Right lobe of liver (tissue), 6 donors: ENCODE data around the gene C9orf50. TPM values are rescaled to one million over a fixed set of nuclear protein-coding genes. Genes with fewer than 3 reads are reported as not detected.

Source experiments
- ATAC-seq, 4 donors: fragments of 200-7000 bp; cut with Tn5 transposase; one replicate each; pipeline ENCODE4 v1.9.1; 2020; ENCODE audit warnings: mild to moderate bottlenecking in 4 of 4, moderate library complexity in 4 of 4
- DNase-seq, 3 donors: peaks; one replicate each; pipeline ENCODE4 v3.0.0-alpha.2; 2020
- H3K27ac ChIP-seq, 3 donors: fragments of 200-600 bp; one replicate each; pipeline ENCODE4 v1.8.0; 2022
- H3K27me3 ChIP-seq, 2 donors: fragments of 200-600 bp; one replicate each; pipeline ENCODE4 v1.8.0; 2022
- H3K36me3 ChIP-seq, 4 donors: fragments of 200-600 bp; sonication (generic) in 1 of 4; one replicate each; pipeline versions ENCODE4 v1.5.1 to v1.8.0; 2017 to 2022; ENCODE audit warnings: control low read depth in 1 of 4
- H3K4me1 ChIP-seq, 4 donors: fragments of 200-600 bp; sonication (generic) in 1 of 4; one replicate each; pipeline versions ENCODE4 v1.5.1 to v1.8.0; 2017 to 2022; ENCODE audit warnings: control low read depth in 1 of 4
- H3K4me3 ChIP-seq, 3 donors: fragments of 200-600 bp; one replicate each; pipeline ENCODE4 v1.8.0; 2022
- H3K9me3 ChIP-seq, 4 donors: fragments of 200-600 bp; sonication (generic) in 1 of 4; one replicate each; pipeline versions ENCODE4 v1.5.1 to v1.8.0; 2017 to 2022; ENCODE audit warnings: control low read depth in 1 of 4
- CTCF ChIP-seq, 4 donors: fragments of 200-600 bp in 3 of 4; fragments of 450-650 bp in 1 of 4; IDR thresholded peaks; one replicate each; pipeline versions ENCODE4 v1.5.1 to v1.8.0; 2016 to 2022; ENCODE audit warnings: antibody characterized with exemption in 4 of 4, mild to moderate bottlenecking in 2 of 4
- POLR2A ChIP-seq: fragments of 450-650 bp; IDR thresholded peaks from one replicate; pipeline ENCODE4 v1.6.1; 2017; ENCODE audit warnings: antibody characterized with exemption, mild to moderate bottlenecking
- WGBS: methylation state at CpG from one replicate; pipeline ENCODE4 v1.1.6; 2018; ENCODE audit warnings: low coverage, low lambda C conversion rate; ENCODE audit not compliant: insufficient coverage; ENCODE audit errors: missing lambda C conversion rate; 5-methylcytosine and 5-hydroxymethylcytosine counted together
- intact Hi-C, 2 donors: fragments of 100-400 bp; cut with DNase I; formaldehyde crosslinking; loops; one replicate each; pipeline versions ENCODE4 v1.11.2 to v1.14.1; 2022
- total RNA-seq, 6 experiments: library from RNA; depleted of rRNA in 2 of 6; stranded (reverse); fragments of >200 nt in 2 of 6; fragmentation: NEBNext Ultra II Directional in 3 of 6; extraction: Animal tissue kit (Norgen Biotek cat#: 25700) in 3 of 6; gene quantifications; one replicate each; pipeline versions ENCODE4 v1.1.0 to v1.2.4, GENCODE V29; 2016 to 2023
- donor health status: DM: no; HTN: yes; CAD: no.
- donor health status: DM: no; HTN: no; CAD: no.
- donor health status: DM: no; HTN: no; CAD: no.
- donor health status: DM: no; HTN: yes; CAD: no.
- donor health status: DM: no; HTN: yes; CAD: no.

Gene C9orf50
- total RNA-seq, 6 experiments from 2014 or later: not detected

- TF ChIP-seq CTCF (IDR thresholded peaks at IDR 0.05): no peak
- no peak for TF ChIP-seq POLR2A
- DNase-seq (peak; percentile 91 to 95 (median 94)), ATAC-seq (peak; percentile 68 to 83 (median 78))
- H3K4me3 ChIP-seq: peak overlapping the region; percentile 40 to 63 (median 62)
- H3K9me3 ChIP-seq: no peaks in the 10 kb centered on the region
- no peaks in the 10 kb centered on the region for H3K36me3 ChIP-seq
- H3K27me3 ChIP-seq: no peaks in the 10 kb centered on the region
- peaks cover 0 to 34% (median 9%) of the 10 kb centered on the region in 4 donors for H3K4me1 ChIP-seq
- WGBS: no CpG with 5 or more reads among the region's 92 CpGs
- intact Hi-C loops: loop anchor here in 1 of 2 donors (10.0 kb wide), 1 partner anchor 234 kb away; no protein-coding TSS in a partner anchor
- peak overlapping the region; percentile 83 to 94 (median 84) for H3K27ac ChIP-seq
Measured at GRCh38 chr9:129568560-129569501, 52.1 kb downstream of the C9orf50 start.

DNA sequence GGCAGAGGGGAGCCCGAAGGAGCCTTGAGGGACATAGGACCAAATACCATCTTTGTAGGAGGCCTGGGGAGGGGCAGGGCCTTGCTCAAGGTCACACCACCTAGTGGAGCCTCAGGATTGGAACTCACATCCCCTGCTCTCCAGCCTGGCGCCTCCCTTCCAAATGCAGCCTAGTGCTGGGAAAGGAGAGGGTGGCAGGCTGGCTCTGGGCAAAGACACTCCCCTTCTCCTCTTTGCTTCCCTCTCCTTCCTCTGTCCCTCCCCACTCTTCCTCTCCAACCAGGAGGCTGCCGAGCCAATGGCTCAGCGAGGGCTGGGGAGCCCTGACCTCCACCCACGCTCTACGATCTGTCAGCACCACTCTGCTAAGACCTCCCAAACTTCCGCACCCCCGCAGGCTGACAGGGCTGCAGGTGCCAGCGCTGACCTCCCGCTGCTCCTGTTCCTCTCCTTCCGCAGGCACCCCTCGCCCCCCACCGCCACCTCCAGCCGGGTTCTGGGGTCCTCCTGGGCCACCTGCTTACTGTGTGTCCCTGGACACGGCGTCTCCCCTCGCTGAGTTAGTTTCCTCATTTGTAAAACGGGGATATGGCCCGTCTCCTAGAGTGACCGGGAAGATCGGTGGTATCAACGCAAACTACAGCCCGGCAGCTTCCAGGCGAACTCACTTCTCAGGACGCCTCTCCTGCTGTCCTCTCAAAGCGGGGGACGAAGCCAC, 52.9 kb downstream of the C9orf50 start:
- no peaks in the 10 kb centered on the region for H3K9me3 ChIP-seq
- ATAC-seq (peak; percentile 75 to 85 (median 78)), DNase-seq (peak; percentile 79 to 88 (median 87))
- H3K4me3 ChIP-seq: peak overlapping the region; percentile 40 to 63 (median 62)
- no peaks in the 10 kb centered on the region for H3K36me3 ChIP-seq
- peaks cover 0 to 34% (median 9%) of the 10 kb centered on the region in 4 donors for H3K4me1 ChIP-seq
- 5% methylated on average over 15 of the region's 27 CpGs for WGBS
- peak overlapping the region; percentile 83 to 94 (median 84) for H3K27ac ChIP-seq
- no peaks in the 10 kb centered on the region for H3K27me3 ChIP-seq
- intact Hi-C loops: loop anchor here in 1 of 2 donors (10.0 kb wide), 1 partner anchor 233 kb away; no protein-coding TSS in a partner anchor
- TF ChIP-seq CTCF (IDR thresholded peaks at IDR 0.05): no peak
- TF ChIP-seq POLR2A: peak; percentile 90

- Histone ChIP-seq H3K27ac (peak overlapping the region; percentile 83 to 94 (median 84)), H3K4me1 (peaks cover 0 to 35% (median 10%) of the 10 kb centered on the region in 4 donors)
Measured at GRCh38 chr9:129567329-129567728, 53.6 kb downstream of the C9orf50 start.

More at GRCh38 chr9:129567329-129567728, 53.6 kb downstream of the C9orf50 start:
- intact Hi-C loops: loop anchor here in 1 of 2 donors (10.0 kb wide), 1 partner anchor 233 kb away; no protein-coding TSS in a partner anchor
- H3K9me3 ChIP-seq: no peaks in the 10 kb centered on the region
- H3K4me3 ChIP-seq: peak overlapping the region in 2 of 3 donors; percentile 62 to 63
- no peaks in the 10 kb centered on the region for H3K27me3 ChIP-seq
- no peaks in the 10 kb centered on the region for H3K36me3 ChIP-seq
- TF ChIP-seq POLR2A (no peak), CTCF (IDR thresholded peaks at IDR 0.05) (no peak)
- ATAC-seq (no peak), DNase-seq (no peak)
- 53% methylated on average over 5 of the region's 10 CpGs for WGBS
